ENCODE data around the gene RABEPK. TPM values are rescaled to one million over a fixed set of nuclear protein-coding genes. Genes with fewer than 3 reads are reported as not detected.
"Not testable (repeated sequence)": the region's sequence is repeated elsewhere in the genome, so short reads cannot be mapped to it uniquely, and the experiment has no call there.

The RABEPK gene
- total RNA-seq (19.3 TPM), polyA plus RNA-seq (ENCODE audit: insufficient read depth in 1 of 8, insufficient read length in 8 of 8, low replicate concordance in 1 of 8) (10 to 100 TPM; 16.5 to 22.7 (median 17.5) TPM)
- long read RNA-seq, donor 1 = 0 reads
- long read RNA-seq, donor 2, partial matches to known transcripts = 0 of 1 reads
- long read RNA-seq, donor 2, other reads (novel, unspliced or antisense) = 0 of 1 reads
- long read RNA-seq, donor 3, partial matches to known transcripts = 0 of 7 reads
- long read RNA-seq, donor 3, other reads (novel, unspliced or antisense) = 0 of 7 reads
- long read RNA-seq, donor 4, partial matches to known transcripts = 0 of 4 reads
- long read RNA-seq, donor 4, other reads (novel, unspliced or antisense) = 0 of 4 reads
- long read RNA-seq, donor 5, transcript RABEPK-204 (9 exons, 1,466 nt) = major isoform, 15 of 29 reads
- long read RNA-seq, donor 5, partial matches to known transcripts = 10 of 29 reads
- long read RNA-seq, donor 5, other reads (novel, unspliced or antisense) = 0 of 29 reads
- long read RNA-seq, donor 6, transcript RABEPK-204 (9 exons, 1,466 nt) = major isoform, 5 of 234 reads
- long read RNA-seq, donor 6, partial matches to known transcripts = 109 of 234 reads
- long read RNA-seq, donor 6, other reads (novel, unspliced or antisense) = 114 of 234 reads
- long read RNA-seq, donor 7, partial matches to known transcripts = 0 of 7 reads
- long read RNA-seq, donor 7, other reads (novel, unspliced or antisense) = 0 of 7 reads
- long read RNA-seq, donor 8, partial matches to known transcripts = 77 of 159 reads
- long read RNA-seq, donor 8, other reads (novel, unspliced or antisense) = 81 of 159 reads
- long read RNA-seq, donor 9, partial matches to known transcripts = 462 of 469 reads
- long read RNA-seq, donor 9, other reads (novel, unspliced or antisense) = 0 of 469 reads
- long read RNA-seq, donor 10, partial matches to known transcripts = 0 of 3 reads
- long read RNA-seq, donor 10, other reads (novel, unspliced or antisense) = 0 of 3 reads
- long read RNA-seq, donor 11, transcript RABEPK-204 (9 exons, 1,466 nt) = major isoform, 5 of 181 reads
- long read RNA-seq, donor 11, partial matches to known transcripts = 176 of 181 reads
- long read RNA-seq, donor 11, other reads (novel, unspliced or antisense) = 0 of 181 reads

GRCh38 chr9:125200216-125201047, at the start of gene RABEPK:
Gene RABEPK (plus strand): TSS chr9:125200542. CDS start chr9:125203014, 2,472 bp downstream.
- Histone ChIP-seq H3K9me3 (replicated peaks; ENCODE audit: control insufficient read depth, low read depth, low read length) (no peaks in the 10 kb centered on the region), H3K36me3 (ENCODE audit: control insufficient read depth, insufficient read depth, low read length) (peaks cover 12% of the 10 kb centered on the region), H3K4me1 (ENCODE audit: control insufficient read depth, insufficient read depth, low read length) (peaks cover 7% of the 10 kb centered on the region), H3K27ac (ENCODE audit: low read length) (peak within 1 kb of the TSS; percentile 96), H3K27me3 (ENCODE audit: control insufficient read depth, insufficient read depth, low read length) (peaks cover 2% of the 10 kb centered on the region), H3K4me3 (ENCODE audit: low read length) (peak within 1 kb of the TSS; percentile 92)
- under 1% methylated on average over 26 of the region's 51 CpGs for WGBS (ENCODE audit: insufficient coverage)
- peak; percentile 98 for DNase-seq

- WGBS (ENCODE audit: insufficient coverage) = no CpG with 5 or more reads among the region's 2 CpGs
- H3K9me3 ChIP-seq (replicated peaks; ENCODE audit: control insufficient read depth, low read depth, low read length) = no peaks in the 10 kb centered on the region
- peaks cover 32% of the 10 kb centered on the region for H3K36me3 ChIP-seq (ENCODE audit: control insufficient read depth, insufficient read depth, low read length)
- no peaks in the 10 kb centered on the region for H3K4me1 ChIP-seq (ENCODE audit: control insufficient read depth, insufficient read depth, low read length)
- DNase-seq = no peak
- no peaks in the 10 kb centered on the region for H3K27me3 ChIP-seq (ENCODE audit: control insufficient read depth, insufficient read depth, low read length)
- H3K27ac ChIP-seq (ENCODE audit: low read length) = no peak overlapping the region
- no peak overlapping the region for H3K4me3 ChIP-seq (ENCODE audit: low read length)
Measured at GRCh38 chr9:125151730-125152129, 48.6 kb upstream of the RABEPK start.

- peaks cover 32% of the 10 kb centered on the region for H3K36me3 ChIP-seq (ENCODE audit: control insufficient read depth, insufficient read depth, low read length)
- WGBS (ENCODE audit: insufficient coverage) = no CpG with 5 or more reads among the region's 4 CpGs
- H3K27me3 ChIP-seq (ENCODE audit: control insufficient read depth, insufficient read depth, low read length) = no peaks in the 10 kb centered on the region
- H3K4me3 ChIP-seq (ENCODE audit: low read length) = no peak overlapping the region
- no peak for DNase-seq
- no peaks in the 10 kb centered on the region for H3K4me1 ChIP-seq (ENCODE audit: control insufficient read depth, insufficient read depth, low read length)
- H3K27ac ChIP-seq (ENCODE audit: low read length) = no peak overlapping the region
- H3K9me3 ChIP-seq (replicated peaks; ENCODE audit: control insufficient read depth, low read depth, low read length) = no peaks in the 10 kb centered on the region
Measured at GRCh38 chr9:125153712-125154367, 46.5 kb upstream of the RABEPK start.

- no peaks in the 10 kb centered on the region for H3K4me1 ChIP-seq (ENCODE audit: control insufficient read depth, insufficient read depth, low read length)
- 100% methylated on average over 1 of the region's 2 CpGs for WGBS (ENCODE audit: insufficient coverage)
- no peaks in the 10 kb centered on the region for H3K27me3 ChIP-seq (ENCODE audit: control insufficient read depth, insufficient read depth, low read length)
- no peak overlapping the region for H3K27ac ChIP-seq (ENCODE audit: low read length)
- peaks cover 13% of the 10 kb centered on the region for H3K36me3 ChIP-seq (ENCODE audit: control insufficient read depth, insufficient read depth, low read length)
- no peaks in the 10 kb centered on the region for H3K9me3 ChIP-seq (replicated peaks; ENCODE audit: control insufficient read depth, low read depth, low read length)
- H3K4me3 ChIP-seq (ENCODE audit: low read length) = no peak overlapping the region
- DNase-seq = no peak
Measured at GRCh38 chr9:125156551-125156950, 43.8 kb upstream of the RABEPK start.

- Histone ChIP-seq H3K9me3 (replicated peaks; ENCODE audit: control insufficient read depth, low read depth, low read length) (no peaks in the 10 kb centered on the region), H3K4me3 (ENCODE audit: low read length) (no peak overlapping the region), H3K27me3 (ENCODE audit: control insufficient read depth, insufficient read depth, low read length) (no peaks in the 10 kb centered on the region), H3K27ac (ENCODE audit: low read length) (no peak overlapping the region), H3K36me3 (ENCODE audit: control insufficient read depth, insufficient read depth, low read length) (no peaks in the 10 kb centered on the region), H3K4me1 (ENCODE audit: control insufficient read depth, insufficient read depth, low read length) (no peaks in the 10 kb centered on the region)
- no peak for DNase-seq
Measured at GRCh38 chr9:125160750-125161149, 39.6 kb upstream of the RABEPK start.

- Histone ChIP-seq H3K36me3 (ENCODE audit: control insufficient read depth, insufficient read depth, low read length) (no peaks in the 10 kb centered on the region), H3K4me1 (ENCODE audit: control insufficient read depth, insufficient read depth, low read length) (no peaks in the 10 kb centered on the region), H3K4me3 (ENCODE audit: low read length) (no peak overlapping the region), H3K27me3 (ENCODE audit: control insufficient read depth, insufficient read depth, low read length) (no peaks in the 10 kb centered on the region), H3K27ac (ENCODE audit: low read length) (no peak overlapping the region), H3K9me3 (replicated peaks; ENCODE audit: control insufficient read depth, low read depth, low read length) (no peaks in the 10 kb centered on the region)
- 86% methylated on average over 1 of the region's 3 CpGs for WGBS (ENCODE audit: insufficient coverage)
- no peak for DNase-seq
Measured at GRCh38 chr9:125161284-125161918, 38.9 kb upstream of the RABEPK start.

- not testable (repeated sequence) for H3K9me3 ChIP-seq (replicated peaks; ENCODE audit: control insufficient read depth, low read depth, low read length); DNase-seq; H3K4me1 ChIP-seq (ENCODE audit: control insufficient read depth, insufficient read depth, low read length); H3K27me3 ChIP-seq (ENCODE audit: control insufficient read depth, insufficient read depth, low read length); H3K27ac ChIP-seq (ENCODE audit: low read length); H3K36me3 ChIP-seq (ENCODE audit: control insufficient read depth, insufficient read depth, low read length); H3K4me3 ChIP-seq (ENCODE audit: low read length)
- 100% methylated on average over 3 of the region's 6 CpGs for WGBS (ENCODE audit: insufficient coverage)
Measured at GRCh38 chr9:125162891-125163290, 37.5 kb upstream of the RABEPK start.

GRCh38 chr9:125166762-125167161, 33.6 kb upstream of the RABEPK start:
- no CpG with 5 or more reads among the region's 2 CpGs for whole genome bisulfite sequencing (ENCODE audit: insufficient coverage)

GRCh38 chr9:125169895-125170294, 30.4 kb upstream of the RABEPK start:
- Histone ChIP-seq H3K27me3 (ENCODE audit: control insufficient read depth, insufficient read depth, low read length) (no peaks in the 10 kb centered on the region), H3K36me3 (ENCODE audit: control insufficient read depth, insufficient read depth, low read length) (peaks cover 18% of the 10 kb centered on the region), H3K9me3 (replicated peaks; ENCODE audit: control insufficient read depth, low read depth, low read length) (no peaks in the 10 kb centered on the region)

More at GRCh38 chr9:125166762-125167161, 33.6 kb upstream of the RABEPK start:
- H3K27ac ChIP-seq (ENCODE audit: low read length) = no peak overlapping the region
- DNase-seq = no peak
- H3K4me1 ChIP-seq (ENCODE audit: control insufficient read depth, insufficient read depth, low read length) = no peaks in the 10 kb centered on the region
- peaks cover 11% of the 10 kb centered on the region for H3K36me3 ChIP-seq (ENCODE audit: control insufficient read depth, insufficient read depth, low read length)
- no peaks in the 10 kb centered on the region for H3K27me3 ChIP-seq (ENCODE audit: control insufficient read depth, insufficient read depth, low read length)
- no peaks in the 10 kb centered on the region for H3K9me3 ChIP-seq (replicated peaks; ENCODE audit: control insufficient read depth, low read depth, low read length)
- no peak overlapping the region for H3K4me3 ChIP-seq (ENCODE audit: low read length)

More at GRCh38 chr9:125169895-125170294, 30.4 kb upstream of the RABEPK start:
- H3K4me1 ChIP-seq (ENCODE audit: control insufficient read depth, insufficient read depth, low read length) = no peaks in the 10 kb centered on the region
- no peak overlapping the region for H3K4me3 ChIP-seq (ENCODE audit: low read length)
- DNase-seq = no peak
- H3K27ac ChIP-seq (ENCODE audit: low read length) = no peak overlapping the region
